GM21717 (cell line): Measurements from ENCODE around the gene ABL1.
"Not testable (repeated sequence)": the region's sequence is repeated elsewhere in the genome, so short reads cannot be mapped to it uniquely, and the experiment has no call there.

Source experiments
- ATAC-seq: cut with Tn5 transposase; IDR thresholded peaks from one replicate; pipeline ENCODE4 v1.9.1; 2021; ENCODE audit warnings: mild to moderate bottlenecking, moderate library complexity; ENCODE audit not compliant: unreplicated experiment

Gene ABL1

GRCh38 chr9:130847306-130848217, 12.5 kb downstream of the ABL1 start:
- no peak for ATAC-seq

DNA sequence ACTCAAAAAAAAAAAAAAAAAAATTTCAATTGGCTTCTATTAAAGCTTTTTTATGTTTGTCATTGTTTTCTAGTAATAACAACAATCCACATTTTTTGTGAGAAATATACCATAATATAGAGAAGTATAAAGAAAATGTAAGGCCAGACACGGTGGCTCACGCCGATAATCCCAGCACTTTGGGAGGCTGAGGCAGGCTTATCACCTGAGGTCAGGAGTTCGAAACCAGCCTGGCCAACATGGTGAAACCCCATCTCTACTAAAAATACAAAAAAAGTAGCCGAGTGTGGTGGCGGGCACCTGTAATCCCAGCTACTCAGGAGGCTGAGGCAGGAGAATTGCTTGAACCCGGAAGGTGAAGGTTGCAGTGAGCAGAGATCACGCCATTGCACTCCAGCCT, 13.5 kb downstream of the ABL1 start:
- ATAC-seq = not testable (repeated sequence)

DNA sequence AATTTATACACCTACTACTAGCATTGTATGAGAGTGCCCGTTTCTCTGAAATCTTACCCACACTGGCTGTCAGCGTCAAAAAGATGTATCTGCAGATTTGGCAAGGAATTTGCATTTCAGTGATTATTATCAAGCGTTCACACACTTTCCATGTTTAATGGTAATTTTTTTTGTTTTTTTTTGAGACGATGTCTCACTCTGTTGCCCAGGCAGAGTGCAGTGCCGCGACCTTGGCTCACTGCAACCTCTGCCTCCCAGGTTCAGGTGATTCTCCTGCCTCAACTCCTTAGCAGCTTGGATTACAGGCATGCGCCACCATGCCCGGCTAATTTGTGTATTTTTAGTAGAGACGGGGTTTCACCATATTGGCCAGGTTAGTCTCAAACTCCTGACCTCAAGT, 14.3 kb downstream of the ABL1 start:
- ATAC-seq = no peak

- no peak for ATAC-seq
These were observed 17.7 kb downstream of the ABL1 start for GRCh38 chr9:130852801-130853200.

DNA sequence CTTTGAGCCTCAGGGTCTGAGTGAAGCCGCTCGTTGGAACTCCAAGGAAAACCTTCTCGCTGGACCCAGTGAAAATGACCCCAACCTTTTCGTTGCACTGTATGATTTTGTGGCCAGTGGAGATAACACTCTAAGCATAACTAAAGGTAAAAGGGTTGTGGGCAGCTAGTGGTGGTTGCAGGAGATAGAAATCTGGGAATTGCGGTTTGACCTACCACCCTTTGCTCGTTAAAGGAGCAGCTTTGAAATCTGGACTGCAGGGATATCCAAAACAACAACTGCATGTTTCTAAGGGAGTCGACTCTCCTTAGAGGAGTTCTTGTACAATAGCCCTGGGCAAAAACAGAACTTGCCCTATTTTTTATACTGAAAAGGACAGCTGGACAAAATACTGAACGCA, 19.0 kb downstream of the ABL1 start:
- ATAC-seq = no peak

GRCh38 chr9:130854835-130855234, 19.8 kb downstream of the ABL1 start:
- ATAC-seq = no peak

GRCh38 chr9:130856474-130856873, 21.4 kb downstream of the ABL1 start:
- no peak for ATAC-seq

- ATAC-seq = no peak
These were observed 23.0 kb downstream of the ABL1 start for GRCh38 chr9:130857864-130858738.

DNA sequence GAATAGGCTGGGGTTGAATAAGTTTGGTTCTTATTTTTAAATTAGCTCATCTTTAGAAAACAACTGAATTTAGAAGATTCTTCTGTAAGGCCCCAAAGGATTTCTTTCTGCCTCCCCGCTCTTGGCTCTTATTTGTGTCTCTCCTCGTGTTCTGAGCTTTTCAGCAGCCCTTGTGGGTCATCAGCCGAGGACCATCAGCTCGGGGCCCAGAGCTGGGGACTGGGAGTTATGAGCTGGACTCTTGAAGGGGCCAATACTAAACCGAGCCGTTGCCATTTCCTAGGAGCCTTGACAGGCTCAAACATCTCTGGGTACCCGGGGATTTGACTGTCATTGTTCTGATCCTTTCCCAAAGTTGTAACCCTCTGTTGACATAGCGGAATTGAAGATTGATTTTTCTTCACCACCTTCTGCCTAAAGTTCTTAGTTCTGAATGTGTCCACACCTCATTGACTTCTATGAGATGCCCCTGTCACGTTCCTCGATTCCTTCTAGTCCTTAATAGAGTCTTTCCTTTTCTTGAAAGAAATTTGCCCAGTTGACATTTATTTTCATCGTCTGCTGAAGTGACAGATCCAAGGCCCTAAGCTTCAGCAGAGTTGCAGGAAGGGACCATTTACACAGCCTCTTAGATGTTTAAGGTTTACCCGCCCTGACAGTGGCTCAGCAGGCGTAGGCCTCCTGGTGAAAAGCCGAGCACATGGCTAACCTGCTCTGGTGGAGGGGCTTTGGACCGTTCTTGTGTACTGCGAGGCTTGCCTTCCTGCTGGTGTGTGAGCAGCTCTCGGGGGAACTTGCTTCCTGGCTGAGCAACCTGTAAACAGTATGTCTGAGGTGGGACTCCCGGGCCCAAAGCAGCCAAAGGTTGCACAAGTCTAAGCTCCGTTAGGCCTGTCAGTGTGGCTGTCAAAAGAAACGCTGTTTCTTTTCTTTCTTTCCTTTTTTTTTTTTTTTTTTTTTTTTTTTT, 24.0 kb downstream of the ABL1 start:
- ATAC-seq = no peak

DNA sequence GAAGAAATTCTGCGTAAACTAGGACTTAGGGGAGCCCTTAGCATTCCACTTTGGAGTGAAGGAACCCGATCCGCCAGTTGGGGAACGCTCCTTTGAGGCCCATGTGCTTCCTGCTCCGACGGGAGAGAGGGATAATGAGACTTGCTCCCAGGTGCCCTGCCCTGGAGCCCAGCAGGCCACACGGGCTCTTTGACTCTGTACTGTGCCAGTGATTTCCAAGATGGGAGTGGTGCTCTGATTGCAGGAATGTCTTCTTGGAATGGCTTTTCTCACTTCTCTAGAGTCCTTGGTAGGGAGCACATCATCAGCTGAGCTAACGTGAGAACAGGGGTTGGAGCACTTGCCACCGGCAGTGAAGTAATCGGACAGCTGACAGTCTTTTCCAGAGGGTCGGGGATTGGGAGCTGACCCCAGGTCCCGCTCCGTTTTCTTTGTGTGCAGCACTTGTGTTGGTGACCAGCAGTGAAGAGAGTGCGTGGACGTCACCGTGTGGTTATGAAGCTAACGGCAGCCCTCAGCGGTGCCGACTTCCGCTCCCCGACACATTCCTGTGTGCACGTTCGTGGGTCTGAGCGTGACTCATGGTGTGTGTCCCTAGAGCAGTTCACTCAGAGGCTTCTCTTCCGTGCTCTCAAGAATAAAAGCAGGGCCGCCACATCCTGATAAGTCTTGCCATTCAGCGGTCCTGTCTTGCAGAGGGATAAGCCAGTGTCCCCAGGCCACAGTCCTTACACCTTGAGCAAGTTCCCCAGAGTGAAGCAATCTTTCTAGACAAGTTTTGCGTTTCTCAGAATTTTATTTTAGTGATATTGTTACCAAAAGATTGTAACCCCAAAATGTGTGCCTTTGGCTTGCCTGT, 25.6 kb downstream of the ABL1 start:
- no peak for ATAC-seq

DNA sequence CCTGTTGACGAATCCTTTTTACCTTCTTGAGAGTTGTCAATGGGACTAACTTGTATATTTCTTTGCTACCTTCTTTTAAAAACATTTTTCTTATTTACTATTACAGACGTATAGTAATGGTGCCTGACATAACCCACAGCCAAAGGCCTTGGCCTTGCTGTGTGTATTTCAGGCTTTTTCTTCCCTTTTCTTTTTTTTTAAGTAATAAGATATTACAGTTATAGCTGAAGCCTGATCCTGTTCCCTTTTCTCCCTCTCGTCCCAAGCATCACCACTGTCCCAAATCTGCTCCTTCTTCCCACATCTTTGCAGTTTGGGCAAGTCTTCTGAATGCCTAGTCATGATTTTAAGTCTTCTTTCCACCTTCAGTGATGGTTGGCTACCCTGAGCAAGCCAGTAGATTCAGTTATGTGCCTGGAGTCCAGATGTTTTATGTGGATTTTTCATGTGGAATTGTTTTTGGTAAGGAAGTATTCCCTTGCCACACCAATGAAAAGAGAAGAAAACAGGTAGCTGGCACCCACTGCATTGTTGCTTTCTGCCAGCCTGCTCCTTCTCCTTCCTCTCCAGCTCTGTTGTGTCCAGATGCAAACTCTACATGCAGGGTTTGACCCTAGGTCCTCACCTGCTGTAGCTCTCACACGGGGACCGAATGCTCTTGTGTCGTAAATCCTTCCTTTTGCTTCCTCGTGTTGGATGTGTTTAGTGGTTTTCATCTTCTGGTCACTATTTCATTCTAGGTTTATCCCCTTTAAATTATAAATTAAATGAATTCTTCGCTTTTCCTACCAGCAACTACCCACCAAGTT, 26.5 kb downstream of the ABL1 start:
- ATAC-seq = no peak

DNA sequence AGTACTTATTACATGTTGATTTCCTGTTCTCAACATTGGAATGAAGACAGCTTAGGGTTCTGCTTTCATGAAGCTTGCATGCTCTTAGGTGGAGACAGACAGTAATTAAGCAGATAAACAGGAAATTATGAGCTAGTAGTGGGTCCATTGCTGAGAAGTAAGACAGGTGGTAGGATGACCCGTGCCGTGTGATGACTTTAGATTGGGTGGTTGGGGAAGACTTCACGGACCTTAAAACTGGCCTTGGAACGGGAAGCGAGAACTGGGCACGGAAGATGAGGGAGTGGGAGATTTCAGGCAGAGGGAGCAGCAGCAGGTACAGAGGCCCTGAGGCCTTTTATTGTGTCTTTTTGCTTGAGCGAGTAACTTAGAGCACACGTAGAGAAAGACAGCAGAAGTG, 27.2 kb downstream of the ABL1 start:
- ATAC-seq = no peak

GRCh38 chr9:130862747-130863146, 27.7 kb downstream of the ABL1 start:
- no peak for ATAC-seq

- ATAC-seq = no peak
These were observed 29.5 kb downstream of the ABL1 start for GRCh38 chr9:130864541-130864940.

DNA sequence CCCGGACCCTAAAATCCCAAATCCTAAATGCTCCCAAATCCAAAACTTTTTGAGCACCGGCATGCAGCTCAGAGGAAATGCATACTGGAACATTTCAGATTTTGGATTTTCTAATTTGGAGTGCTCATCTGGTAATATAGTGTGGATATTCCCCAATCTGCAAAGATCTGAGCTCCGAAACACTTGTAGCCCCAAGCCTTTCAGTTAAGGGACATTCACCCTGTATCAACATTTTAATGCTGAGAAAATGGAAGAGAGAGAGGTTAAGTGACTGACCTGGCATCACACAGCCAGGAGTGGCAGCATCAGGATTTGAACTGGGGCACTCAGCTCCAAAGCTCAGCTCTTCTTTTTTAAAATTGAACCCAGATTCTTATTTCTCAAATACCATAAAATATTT, 30.9 kb downstream of the ABL1 start:
- ATAC-seq = no peak

- no peak for ATAC-seq
These were observed 31.5 kb downstream of the ABL1 start for GRCh38 chr9:130866474-130866965.

DNA sequence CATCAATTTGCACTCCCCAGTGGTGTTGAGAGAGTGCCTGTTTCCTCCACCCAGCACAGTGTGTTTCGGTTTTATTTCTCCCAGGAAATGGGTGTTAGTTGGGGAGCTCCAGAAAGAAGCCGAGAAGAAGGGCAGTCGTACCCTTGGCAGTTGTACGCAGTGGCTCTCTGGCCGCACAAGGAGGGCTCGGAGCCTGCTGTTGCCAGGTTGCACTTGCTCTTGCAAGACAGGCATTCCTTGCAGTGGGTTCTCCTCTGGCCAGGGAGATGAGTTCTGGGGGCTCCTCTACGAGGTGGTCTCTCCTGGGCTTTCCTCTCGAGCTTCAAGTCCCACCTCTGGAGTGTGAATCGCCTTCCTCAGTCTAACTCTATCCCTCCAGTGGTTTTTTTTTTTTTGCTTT, 32.5 kb downstream of the ABL1 start:
- no peak for ATAC-seq

GRCh38 chr9:130868230-130868629, 33.2 kb downstream of the ABL1 start:
- no peak for ATAC-seq

GRCh38 chr9:130869250-130869649, 34.2 kb downstream of the ABL1 start:
- no peak for ATAC-seq
